Bronchial epithelial cell (primary cell): ENCODE data around the gene ZBTB44. TPM values are rescaled to one million over a fixed set of nuclear protein-coding genes. Genes with fewer than 3 reads are reported as not detected.
A peak's percentile ranks its signal among the peaks of the same experiment; 100 is the strongest.

Source experiments
- DNase-seq: peaks from one replicate; pipeline ENCODE4 v3.0.0-alpha.2; 2010; ENCODE audit warnings: low read depth
- FAIRE-seq: peaks from 2 replicates; lab custom pipeline; 2011; peaks lifted over from hg19 to GRCh38; lab: Jason Lieb, UNC
- H3K27me3 ChIP-seq: 2 replicates; pipeline ENCODE4 v1.5.1; 2011; ENCODE audit warnings: low read length; ENCODE audit not compliant: control insufficient read depth, insufficient read depth
- H3K36me3 ChIP-seq: 2 replicates; pipeline ENCODE4 v1.5.1; 2011; ENCODE audit warnings: low read length; ENCODE audit not compliant: control insufficient read depth, insufficient read depth
- H3K4me3 ChIP-seq: 2 replicates; pipeline ENCODE4 v1.5.1; 2011; ENCODE audit warnings: mild to moderate bottlenecking, low read depth, low read length, control low read depth
- CTCF ChIP-seq: IDR thresholded peaks from 2 replicates; pipeline ENCODE4 v1.5.1; 2011; ENCODE audit warnings: mild to moderate bottlenecking, moderate library complexity, low read length, control low read depth, inconsistent platforms; ENCODE audit not compliant: insufficient read depth, severe bottlenecking
- total RNA-seq: library from RNA; depleted of rRNA; stranded (reverse); fragments of >200 nt; gene quantifications from 2 replicates; pipeline ENCODE4 v1.2.1, GENCODE V29; 2014

The ZBTB44 gene
- total RNA-seq, 1 donor from 2014 or later = 28.4 TPM

DNA sequence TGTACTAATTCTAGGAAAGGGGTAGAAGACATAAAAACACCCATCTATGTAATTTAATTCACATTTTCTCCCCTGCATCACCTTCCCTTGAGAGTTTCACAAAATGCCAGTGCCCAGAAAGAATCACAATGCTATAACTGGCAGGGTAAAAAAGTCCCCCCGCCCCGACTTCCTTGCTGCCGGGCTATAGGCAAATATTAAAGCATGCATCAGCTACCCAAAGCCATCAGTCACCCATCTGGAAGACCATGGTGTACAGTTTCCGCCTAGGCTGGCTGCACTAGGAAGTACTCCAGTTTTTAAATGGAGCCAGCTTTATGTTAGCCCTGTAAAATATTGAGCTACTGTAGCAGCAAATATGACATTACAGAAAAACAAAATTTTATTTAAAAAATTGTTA is 87.3 kb downstream of the ZBTB44 start:
- no peak for TF ChIP-seq CTCF
- H3K36me3 ChIP-seq = no peaks in the 10 kb centered on the region
- FAIRE-seq (no peak), DNase-seq (no peak)
- H3K4me3 ChIP-seq = no peak overlapping the region
- H3K27me3 ChIP-seq = no peaks in the 10 kb centered on the region

GRCh38 chr11:130223291-130223971 is 91.3 kb downstream of the ZBTB44 start:
- DNase-seq = peak; percentile 7
- no peak for TF ChIP-seq CTCF
- Histone ChIP-seq H3K27me3 (no peaks in the 10 kb centered on the region), H3K4me3 (no peak overlapping the region), H3K36me3 (no peaks in the 10 kb centered on the region)
- FAIRE-seq = no peak

GRCh38 chr11:130220311-130221035 is 94.2 kb downstream of the ZBTB44 start:
- DNase-seq (no peak), FAIRE-seq (peak; percentile 58)
- no peaks in the 10 kb centered on the region for H3K36me3 ChIP-seq
- no peak for TF ChIP-seq CTCF
- H3K27me3 ChIP-seq = no peaks in the 10 kb centered on the region
- H3K4me3 ChIP-seq = no peak overlapping the region

DNA sequence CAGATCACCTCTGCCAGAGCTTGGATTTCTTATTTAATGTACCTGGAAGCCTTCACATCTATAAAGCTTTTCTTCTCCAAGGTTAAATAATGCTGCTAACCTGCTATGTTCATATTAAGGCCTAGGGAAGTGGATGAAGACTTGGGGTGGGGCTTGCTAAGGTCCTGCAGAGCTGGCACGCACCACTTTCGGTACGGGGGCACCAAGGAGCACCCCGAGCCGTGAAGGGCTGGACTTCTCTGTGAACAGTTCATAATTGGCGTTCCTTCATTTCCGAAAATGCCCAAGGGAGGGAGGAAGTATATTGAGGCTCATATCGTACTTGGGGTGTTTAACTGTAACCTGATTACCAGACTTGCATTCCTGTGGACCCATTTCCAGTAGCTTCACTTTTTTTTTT is 95.6 kb downstream of the ZBTB44 start:
- no peak for TF ChIP-seq CTCF
- Histone ChIP-seq H3K4me3 (no peak overlapping the region), H3K36me3 (no peaks in the 10 kb centered on the region), H3K27me3 (no peaks in the 10 kb centered on the region)
- no peak for DNase-seq
- FAIRE-seq = no peak

DNA sequence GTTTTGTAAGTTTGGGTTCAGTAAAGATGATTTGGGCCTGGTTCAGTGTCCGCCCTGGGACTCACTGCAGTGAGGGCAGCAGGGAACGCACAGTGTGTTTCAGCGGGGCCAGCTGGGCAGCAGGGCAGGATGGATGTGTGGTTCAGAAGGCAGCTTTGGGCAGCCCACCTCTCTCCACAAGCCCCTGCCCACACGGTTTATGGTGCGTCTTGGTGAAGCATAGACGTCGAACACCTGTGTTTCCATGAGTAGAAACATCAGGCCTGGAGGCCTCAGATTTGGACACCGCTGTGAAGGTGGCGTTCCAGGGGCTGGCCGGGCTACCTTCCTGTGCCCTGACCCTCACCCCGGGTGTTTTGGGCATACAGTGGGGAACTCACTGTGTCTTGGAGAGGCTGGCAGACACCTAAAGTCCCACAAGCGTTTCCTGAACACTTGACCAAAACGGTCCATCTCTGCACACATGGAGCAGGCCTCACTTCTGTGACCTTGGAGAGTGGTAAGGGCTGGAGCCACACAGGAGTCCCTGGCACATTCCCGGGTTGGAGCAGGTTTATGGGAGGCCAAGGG is 96.1 kb downstream of the ZBTB44 start:
- no peak for FAIRE-seq
- Histone ChIP-seq H3K36me3 (no peaks in the 10 kb centered on the region), H3K27me3 (no peaks in the 10 kb centered on the region), H3K4me3 (no peak overlapping the region)
- TF ChIP-seq CTCF = no peak
- DNase-seq = no peak
